ENCODE data around the gene DCLK1. TPM values are rescaled to one million over a fixed set of nuclear protein-coding genes. Genes with fewer than 3 reads are reported as not detected.

Gene DCLK1
- total RNA-seq, 1 experiment from 2014 or later, result not detected

- Histone ChIP-seq H3K36me3 (ENCODE audit: control insufficient read depth, insufficient read depth, low read length) (no peaks in the 10 kb centered on the region), H3K9me3 (no peaks in the 10 kb centered on the region), H3K27me3 (replicated peaks; ENCODE audit: control insufficient read depth, insufficient read depth, low read length) (no peaks in the 10 kb centered on the region), H3K4me1 (no peaks in the 10 kb centered on the region), H3K4me3 (ENCODE audit: low read depth, low read length) (no peak overlapping the region)
- CTCF ChIA-PET, result no interaction called here
- no TSS peak for BruUV-seq (replicated peaks)
- Mint-ChIP-seq H3K36me3 (ENCODE audit: insufficient read depth, unreplicated experiment) (no peaks in the 10 kb centered on the region), H3K27me3 (ENCODE audit: insufficient read depth, unreplicated experiment) (no peaks in the 10 kb centered on the region), H3K9me3 (ENCODE audit: unreplicated experiment) (no peaks in the 10 kb centered on the region), H3K4me1 (ENCODE audit: low read depth, unreplicated experiment) (no peaks in the 10 kb centered on the region), H3K4me3 (ENCODE audit: unreplicated experiment) (no peak overlapping the region), H3K27ac (ENCODE audit: unreplicated experiment) (no peak overlapping the region)
- POLR2A ChIA-PET, result no interaction called here
- TF ChIP-seq CTCF (IDR thresholded peaks at IDR 0.05; ENCODE audit: insufficient read depth in 1 of 2, low read depth in 1 of 2, low read length in 1 of 2, severe bottlenecking in 1 of 2, unreplicated experiment in 1 of 2), result no peak
- intact Hi-C loops (cut with micrococcal nuclease; ENCODE audit: unreplicated experiment), result no loop called here
- no peak for DNase-seq
Measured at GRCh38 chr13:36163286-36163685, 32.1 kb upstream of the DCLK1 start.

GRCh38 chr13:36160297-36160696 lies 29.1 kb upstream of the DCLK1 start:
- Mint-ChIP-seq H3K9me3 (ENCODE audit: unreplicated experiment) (no peaks in the 10 kb centered on the region), H3K27me3 (ENCODE audit: insufficient read depth, unreplicated experiment) (no peaks in the 10 kb centered on the region), H3K4me3 (ENCODE audit: unreplicated experiment) (no peak overlapping the region), H3K27ac (ENCODE audit: unreplicated experiment) (no peak overlapping the region), H3K36me3 (ENCODE audit: insufficient read depth, unreplicated experiment) (no peaks in the 10 kb centered on the region), H3K4me1 (ENCODE audit: low read depth, unreplicated experiment) (no peaks in the 10 kb centered on the region)
- H3K4me1 ChIP-seq, result no peaks in the 10 kb centered on the region
- intact Hi-C loops (cut with micrococcal nuclease; ENCODE audit: unreplicated experiment), result no loop called here
- CTCF ChIA-PET, result no interaction called here
- H3K36me3 ChIP-seq (ENCODE audit: control insufficient read depth, insufficient read depth, low read length), result no peaks in the 10 kb centered on the region
- H3K27me3 ChIP-seq (replicated peaks; ENCODE audit: control insufficient read depth, insufficient read depth, low read length), result no peaks in the 10 kb centered on the region
- H3K9me3 ChIP-seq, result no peaks in the 10 kb centered on the region
- H3K4me3 ChIP-seq (ENCODE audit: low read depth, low read length), result no peak overlapping the region
- no TSS peak for BruUV-seq (replicated peaks)
- POLR2A ChIA-PET, result no interaction called here
- no peak for TF ChIP-seq CTCF (IDR thresholded peaks at IDR 0.05; ENCODE audit: insufficient read depth in 1 of 2, low read depth in 1 of 2, low read length in 1 of 2, severe bottlenecking in 1 of 2, unreplicated experiment in 1 of 2)
- DNase-seq, result no peak

- Mint-ChIP-seq H3K4me3 (ENCODE audit: unreplicated experiment) (no peak overlapping the region), H3K4me1 (ENCODE audit: low read depth, unreplicated experiment) (no peaks in the 10 kb centered on the region), H3K27me3 (ENCODE audit: insufficient read depth, unreplicated experiment) (no peaks in the 10 kb centered on the region), H3K27ac (ENCODE audit: unreplicated experiment) (no peak overlapping the region), H3K9me3 (ENCODE audit: unreplicated experiment) (no peaks in the 10 kb centered on the region), H3K36me3 (ENCODE audit: insufficient read depth, unreplicated experiment) (no peaks in the 10 kb centered on the region)
- Histone ChIP-seq H3K4me3 (ENCODE audit: low read depth, low read length) (no peak overlapping the region), H3K9me3 (no peaks in the 10 kb centered on the region), H3K4me1 (no peaks in the 10 kb centered on the region), H3K27me3 (replicated peaks; ENCODE audit: control insufficient read depth, insufficient read depth, low read length) (no peaks in the 10 kb centered on the region), H3K36me3 (ENCODE audit: control insufficient read depth, insufficient read depth, low read length) (no peaks in the 10 kb centered on the region)
- POLR2A ChIA-PET, result no interaction called here
- CTCF ChIA-PET, result no interaction called here
- no peak for DNase-seq
- intact Hi-C loops (cut with micrococcal nuclease; ENCODE audit: unreplicated experiment), result no loop called here
- no TSS peak for BruUV-seq (replicated peaks)
- no peak for TF ChIP-seq CTCF (IDR thresholded peaks at IDR 0.05; ENCODE audit: insufficient read depth in 1 of 2, low read depth in 1 of 2, low read length in 1 of 2, severe bottlenecking in 1 of 2, unreplicated experiment in 1 of 2)
Measured at GRCh38 chr13:36158611-36159010, 27.4 kb upstream of the DCLK1 start.
